ENCODE measurements around the gene BLZF1. TPM values are rescaled to one million over a fixed set of nuclear protein-coding genes. Genes with fewer than 3 reads are reported as not detected.

Gene BLZF1
- total and polyA plus RNA-seq, 7 donors: 9.9 to 49.5 (median 31.0) TPM

DNA sequence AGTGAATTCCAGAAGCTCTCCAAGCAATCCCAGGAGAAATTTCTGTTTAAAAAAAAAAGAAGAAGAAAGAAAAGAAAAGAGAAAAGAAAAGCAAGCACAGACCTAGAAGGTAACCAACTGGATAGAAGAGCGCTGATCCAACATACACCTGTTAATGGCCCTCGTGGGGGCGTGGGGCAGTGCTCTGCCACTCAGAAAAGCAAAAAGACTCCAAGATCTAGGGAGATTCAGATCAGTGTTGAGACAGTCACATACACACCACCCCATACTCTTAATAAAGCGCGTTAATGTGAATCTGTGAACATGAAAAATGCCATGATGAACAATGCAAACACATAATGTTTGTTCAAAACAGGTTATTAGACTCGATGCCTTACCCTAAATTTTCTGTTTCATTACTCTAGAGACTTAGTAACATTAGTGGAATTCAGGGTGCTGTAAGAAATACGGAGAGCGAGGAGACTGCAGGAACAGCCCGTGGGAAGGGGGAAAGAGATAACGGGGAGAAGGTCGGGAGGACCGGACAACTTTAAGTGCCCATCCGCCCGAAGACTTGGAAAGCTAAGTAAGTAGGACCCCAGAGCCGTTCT, 804 bp upstream of the BLZF1 start:
- intact Hi-C loops (cut with DNase I): loop anchor here (5.0 kb wide), 3 partner anchors 120 to 1025 kb away; partner anchors contain the start of gene SLC19A2
- peaks cover 0 to 27% (median 2%) of the 10 kb centered on the region in 4 donors for H3K36me3 ChIP-seq
- WGBS, 2 donors: 8 to 12% methylated on average over 15 of the region's 15 CpGs
- H3K9me3 ChIP-seq: no peaks in the 10 kb centered on the region
- no peaks in the 10 kb centered on the region for H3K27me3 ChIP-seq
- H3K4me1 ChIP-seq: peaks cover 2 to 33% (median 26%) of the 10 kb centered on the region in 4 donors
- no peak for DNase-seq
- peak overlapping the region; percentile 78 to 83 (median 82) for H3K27ac ChIP-seq
- TF ChIP-seq POLR2AphosphoS5 (IDR thresholded peaks at IDR 0.05): no peak
- TF ChIP-seq POLR2A (IDR thresholded peaks at IDR 0.05): no peak
- TF ChIP-seq, protein P1, sequence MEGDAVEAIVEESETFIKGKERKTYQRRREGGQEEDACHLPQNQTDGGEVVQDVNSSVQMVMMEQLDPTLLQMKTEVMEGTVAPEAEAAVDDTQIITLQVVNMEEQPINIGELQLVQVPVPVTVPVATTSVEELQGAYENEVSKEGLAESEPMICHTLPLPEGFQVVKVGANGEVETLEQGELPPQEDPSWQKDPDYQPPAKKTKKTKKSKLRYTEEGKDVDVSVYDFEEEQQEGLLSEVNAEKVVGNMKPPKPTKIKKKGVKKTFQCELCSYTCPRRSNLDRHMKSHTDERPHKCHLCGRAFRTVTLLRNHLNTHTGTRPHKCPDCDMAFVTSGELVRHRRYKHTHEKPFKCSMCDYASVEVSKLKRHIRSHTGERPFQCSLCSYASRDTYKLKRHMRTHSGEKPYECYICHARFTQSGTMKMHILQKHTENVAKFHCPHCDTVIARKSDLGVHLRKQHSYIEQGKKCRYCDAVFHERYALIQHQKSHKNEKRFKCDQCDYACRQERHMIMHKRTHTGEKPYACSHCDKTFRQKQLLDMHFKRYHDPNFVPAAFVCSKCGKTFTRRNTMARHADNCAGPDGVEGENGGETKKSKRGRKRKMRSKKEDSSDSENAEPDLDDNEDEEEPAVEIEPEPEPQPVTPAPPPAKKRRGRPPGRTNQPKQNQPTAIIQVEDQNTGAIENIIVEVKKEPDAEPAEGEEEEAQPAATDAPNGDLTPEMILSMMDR (IDR thresholded peaks at IDR 0.05): no peak
- no peak for TF ChIP-seq EP300 (IDR thresholded peaks at IDR 0.05)
- peak overlapping the region; percentile 59 to 72 (median 66) for H3K4me3 ChIP-seq

DNA sequence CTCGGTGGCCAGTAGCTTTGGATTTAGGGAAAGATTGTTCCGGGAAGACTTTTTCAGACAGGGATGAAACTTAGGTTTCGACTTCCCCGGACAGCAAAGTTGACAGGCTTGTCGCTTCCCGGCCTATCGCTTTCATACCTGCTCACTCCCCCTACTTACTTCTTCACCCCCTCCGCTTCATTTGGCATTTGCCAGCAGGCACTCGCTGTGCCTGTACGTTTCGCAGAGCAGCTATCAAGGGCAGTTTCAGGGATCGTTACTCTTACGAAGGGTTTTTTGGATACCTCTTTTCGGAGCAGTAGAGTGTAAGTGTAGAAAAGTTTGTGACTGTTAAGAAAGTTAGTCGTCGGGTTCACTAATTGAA, 393 bp downstream of the BLZF1 start:
- intact Hi-C loops (cut with DNase I): loop anchor here (5.0 kb wide), 3 partner anchors 119 to 1026 kb away; partner anchors contain the start of gene SLC19A2
- TF ChIP-seq POLR2A (IDR thresholded peaks at IDR 0.05): no peak
- TF ChIP-seq POLR2AphosphoS5 (IDR thresholded peaks at IDR 0.05): no peak
- TF ChIP-seq, protein P1 (IDR thresholded peaks at IDR 0.05): no peak
- H3K4me1 ChIP-seq: peaks cover 2 to 33% (median 26%) of the 10 kb centered on the region in 4 donors
- H3K27me3 ChIP-seq: no peaks in the 10 kb centered on the region
- H3K27ac ChIP-seq: peak overlapping the region; percentile 78 to 83 (median 82)
- no peak for DNase-seq
- H3K9me3 ChIP-seq: no peaks in the 10 kb centered on the region
- H3K4me3 ChIP-seq: peak overlapping the region; percentile 59 to 72 (median 66)
- peaks cover 0 to 39% (median 2%) of the 10 kb centered on the region in 4 donors for H3K36me3 ChIP-seq
- WGBS, 2 donors: 0% methylated on average over 16 of the region's 16 CpGs

- Histone ChIP-seq H3K9me3 (no peaks in the 10 kb centered on the region), H3K27ac (no peak overlapping the region), H3K4me3 (no peak overlapping the region), H3K36me3 (peaks cover 0 to 48% (median 2%) of the 10 kb centered on the region in 4 donors), H3K4me1 (peaks cover 2 to 26% (median 22%) of the 10 kb centered on the region in 4 donors), H3K27me3 (no peaks in the 10 kb centered on the region)
- 40 to 87% methylated on average over 1 of the region's 1 CpG for WGBS, 2 donors
- no peak for DNase-seq
- intact Hi-C loops (cut with DNase I): no loop called here
- TF ChIP-seq EP300 (IDR thresholded peaks at IDR 0.05): no peak
- TF ChIP-seq POLR2A (IDR thresholded peaks at IDR 0.05): no peak
- TF ChIP-seq, protein P1 (IDR thresholded peaks at IDR 0.05): no peak
- TF ChIP-seq POLR2AphosphoS5 (IDR thresholded peaks at IDR 0.05): no peak
Observed at GRCh38 chr1:169371404-169371803, 3.4 kb downstream of the BLZF1 start.

- Histone ChIP-seq H3K9me3 (no peaks in the 10 kb centered on the region), H3K27ac (no peak overlapping the region), H3K36me3 (peaks cover 5 to 87% (median 31%) of the 10 kb centered on the region in 4 donors), H3K27me3 (no peaks in the 10 kb centered on the region), H3K4me3 (no peak overlapping the region), H3K4me1 (no peaks in the 10 kb centered on the region)
- intact Hi-C loops (cut with DNase I): no loop called here
- no peak for DNase-seq
- TF ChIP-seq, protein P1 (IDR thresholded peaks at IDR 0.05): no peak
- TF ChIP-seq POLR2A (IDR thresholded peaks at IDR 0.05): no peak
- TF ChIP-seq EP300 (IDR thresholded peaks at IDR 0.05): no peak
- TF ChIP-seq POLR2AphosphoS5 (IDR thresholded peaks at IDR 0.05): no peak
Observed at GRCh38 chr1:169381162-169381561, 13.2 kb downstream of the BLZF1 start.
